Brain microvascular endothelial cell (primary cell): ENCODE data around the gene SUGP2.

Source experiments
- DNase-seq: peaks from one replicate; pipeline ENCODE4 v3.0.0-alpha.2; 2020
- H3K27ac ChIP-seq: fragments of 250-450 bp; sonication (Bioruptor Pico); 2 replicates; pipeline ENCODE4 v1.5.1; 2020; ENCODE audit warnings: mild to moderate bottlenecking, moderate library complexity
- H3K27me3 ChIP-seq: fragments of 250-450 bp; sonication (Bioruptor Pico); replicated peaks from 2 replicates; pipeline ENCODE4 v1.5.1; 2020; ENCODE audit warnings: mild to moderate bottlenecking
- H3K36me3 ChIP-seq: fragments of 250-450 bp; sonication (Bioruptor Pico); replicated peaks from 2 replicates; pipeline ENCODE4 v1.5.1; 2020; ENCODE audit warnings: mild to moderate bottlenecking
- H3K4me3 ChIP-seq: 2 replicates; pipeline ENCODE4 v1.5.1; 2011; ENCODE audit warnings: low read depth, mild to moderate bottlenecking, control low read depth, low read length, moderate library complexity
- in situ Hi-C: cut with HindIII; loops from 2 replicates; pipeline ENCODE4 v1.10.0; 2017; ENCODE audit warnings: low sequenced_read_pairs, low pct_ligation_motif_present
- TF ChIP-seq, protein P1 (sequence below): IDR thresholded peaks from 2 replicates; pipeline ENCODE4 v1.5.1; 2011; ENCODE audit warnings: low read depth, mild to moderate bottlenecking, moderate library complexity, low read length, control low read depth, inconsistent platforms; ENCODE audit errors: missing control alignments

SUGP2 gene

DNA sequence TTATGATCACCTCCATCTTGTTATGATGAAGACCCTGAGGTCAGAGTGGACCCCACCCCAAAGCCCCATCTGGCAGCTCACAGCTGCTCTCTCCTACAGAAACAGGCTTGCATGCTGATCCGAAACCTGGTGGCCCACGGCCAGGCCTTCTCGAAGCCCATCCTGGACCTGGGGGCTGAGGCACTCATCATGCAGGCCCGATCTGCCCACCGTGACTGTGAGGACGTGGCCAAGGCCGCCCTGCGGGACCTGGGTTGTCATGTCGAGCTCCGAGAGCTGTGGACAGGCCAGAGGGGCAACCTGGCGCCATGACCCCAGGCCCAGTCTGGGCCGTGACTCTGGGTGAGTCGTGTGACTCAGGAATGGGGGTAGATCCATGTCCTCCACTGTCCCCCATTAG lies 24.0 kb upstream of the SUGP2 start:
- no peak for DNase-seq
- Histone ChIP-seq H3K27ac (no peak overlapping the region), H3K4me3 (no peak overlapping the region), H3K27me3 (no peaks in the 10 kb centered on the region), H3K36me3 (peaks cover 57% of the 10 kb centered on the region)
- TF ChIP-seq, protein P1, sequence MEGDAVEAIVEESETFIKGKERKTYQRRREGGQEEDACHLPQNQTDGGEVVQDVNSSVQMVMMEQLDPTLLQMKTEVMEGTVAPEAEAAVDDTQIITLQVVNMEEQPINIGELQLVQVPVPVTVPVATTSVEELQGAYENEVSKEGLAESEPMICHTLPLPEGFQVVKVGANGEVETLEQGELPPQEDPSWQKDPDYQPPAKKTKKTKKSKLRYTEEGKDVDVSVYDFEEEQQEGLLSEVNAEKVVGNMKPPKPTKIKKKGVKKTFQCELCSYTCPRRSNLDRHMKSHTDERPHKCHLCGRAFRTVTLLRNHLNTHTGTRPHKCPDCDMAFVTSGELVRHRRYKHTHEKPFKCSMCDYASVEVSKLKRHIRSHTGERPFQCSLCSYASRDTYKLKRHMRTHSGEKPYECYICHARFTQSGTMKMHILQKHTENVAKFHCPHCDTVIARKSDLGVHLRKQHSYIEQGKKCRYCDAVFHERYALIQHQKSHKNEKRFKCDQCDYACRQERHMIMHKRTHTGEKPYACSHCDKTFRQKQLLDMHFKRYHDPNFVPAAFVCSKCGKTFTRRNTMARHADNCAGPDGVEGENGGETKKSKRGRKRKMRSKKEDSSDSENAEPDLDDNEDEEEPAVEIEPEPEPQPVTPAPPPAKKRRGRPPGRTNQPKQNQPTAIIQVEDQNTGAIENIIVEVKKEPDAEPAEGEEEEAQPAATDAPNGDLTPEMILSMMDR, result no peak
- in situ Hi-C loops, result no loop called here

DNA sequence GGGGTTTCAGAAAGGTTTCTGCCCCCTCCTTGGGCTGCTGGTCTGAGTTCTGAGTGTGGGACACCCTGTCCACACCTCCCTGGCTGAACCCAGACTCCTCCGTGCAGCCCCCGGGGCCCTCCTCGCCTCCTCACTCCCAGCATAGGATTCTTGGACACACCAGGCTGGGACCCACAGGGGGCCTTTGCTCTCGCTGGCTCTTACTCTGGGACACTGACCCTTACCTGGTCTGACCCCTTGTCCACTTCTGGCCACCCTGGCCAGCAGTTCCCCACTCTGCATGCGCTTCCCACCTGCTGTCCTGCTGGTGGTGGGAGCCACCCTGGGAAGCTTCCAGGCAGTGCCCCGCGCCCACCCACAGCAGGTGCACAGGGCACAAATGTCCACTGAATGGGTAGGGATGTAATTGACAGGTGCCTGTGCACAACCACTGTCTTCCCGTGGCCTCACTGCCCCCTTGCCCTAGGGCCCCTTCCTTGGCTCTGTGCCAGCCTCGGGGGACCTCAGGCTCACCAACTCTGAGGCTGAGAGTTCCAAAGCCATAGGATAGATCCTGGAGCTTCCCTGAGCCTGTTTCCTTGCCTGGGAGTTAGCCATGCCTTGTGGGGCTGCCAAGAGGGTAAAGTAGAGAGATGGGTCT lies 23.4 kb upstream of the SUGP2 start:
- Histone ChIP-seq H3K36me3 (peaks cover 57% of the 10 kb centered on the region), H3K4me3 (no peak overlapping the region)

DNA sequence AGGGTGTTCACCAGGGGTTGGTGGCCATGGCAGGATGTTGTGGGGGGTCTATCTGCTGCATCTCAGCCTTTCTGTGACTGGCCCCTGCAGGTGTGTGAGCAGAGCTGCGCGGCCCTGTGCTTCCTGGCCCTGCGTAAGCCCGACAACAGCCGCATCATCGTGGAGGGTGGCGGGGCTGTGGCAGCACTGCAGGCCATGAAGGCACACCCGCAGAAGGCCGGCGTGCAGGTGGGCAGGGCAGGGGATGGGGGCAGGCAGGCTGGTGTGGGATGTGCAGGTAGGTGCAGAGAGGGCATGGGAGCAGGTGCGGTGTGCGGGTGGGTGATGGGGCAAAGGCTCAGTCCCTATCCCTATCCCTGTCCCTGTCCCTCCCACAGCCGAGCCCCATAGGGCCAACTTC lies 22.4 kb upstream of the SUGP2 start:
- H3K27ac ChIP-seq, result no peak overlapping the region
- TF ChIP-seq, protein P1, result no peak
- no peak overlapping the region for H3K4me3 ChIP-seq
- H3K36me3 ChIP-seq, result peaks cover 66% of the 10 kb centered on the region
- in situ Hi-C loops, result no loop called here
- DNase-seq, result no peak
- H3K27me3 ChIP-seq, result no peaks in the 10 kb centered on the region

More for the DNA sequence above, 23.4 kb upstream of the SUGP2 start:
- Histone ChIP-seq H3K27ac (no peak overlapping the region), H3K27me3 (no peaks in the 10 kb centered on the region)
- no peak for DNase-seq
- in situ Hi-C loops, result no loop called here
- TF ChIP-seq, protein P1, result no peak

DNA sequence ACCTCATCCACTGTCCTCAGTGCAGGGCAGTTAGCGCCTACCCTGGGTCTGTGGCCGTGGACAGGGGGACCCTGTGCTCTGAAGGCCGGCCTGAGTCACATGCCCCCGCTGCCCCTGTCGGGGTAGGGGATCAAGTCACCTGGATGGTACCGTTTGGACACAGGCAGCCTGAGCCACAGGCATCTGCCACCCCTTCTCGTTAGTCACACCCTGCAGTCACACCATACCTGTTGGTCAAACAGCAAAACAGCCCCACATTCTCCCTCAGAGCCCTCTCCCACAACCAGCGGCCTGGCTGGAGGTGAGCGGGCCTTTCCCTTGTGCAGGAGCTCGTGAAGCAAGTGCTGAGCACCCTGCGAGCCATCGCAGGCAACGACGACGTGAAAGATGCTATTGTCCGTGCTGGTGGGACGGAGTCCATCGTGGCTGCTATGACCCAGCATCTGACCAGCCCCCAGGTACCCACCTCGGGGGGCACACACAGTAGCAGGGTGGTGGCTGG lies 21.7 kb upstream of the SUGP2 start:
- in situ Hi-C loops, result no loop called here
- TF ChIP-seq, protein P1, result no peak
- peaks cover 69% of the 10 kb centered on the region for H3K36me3 ChIP-seq

DNA sequence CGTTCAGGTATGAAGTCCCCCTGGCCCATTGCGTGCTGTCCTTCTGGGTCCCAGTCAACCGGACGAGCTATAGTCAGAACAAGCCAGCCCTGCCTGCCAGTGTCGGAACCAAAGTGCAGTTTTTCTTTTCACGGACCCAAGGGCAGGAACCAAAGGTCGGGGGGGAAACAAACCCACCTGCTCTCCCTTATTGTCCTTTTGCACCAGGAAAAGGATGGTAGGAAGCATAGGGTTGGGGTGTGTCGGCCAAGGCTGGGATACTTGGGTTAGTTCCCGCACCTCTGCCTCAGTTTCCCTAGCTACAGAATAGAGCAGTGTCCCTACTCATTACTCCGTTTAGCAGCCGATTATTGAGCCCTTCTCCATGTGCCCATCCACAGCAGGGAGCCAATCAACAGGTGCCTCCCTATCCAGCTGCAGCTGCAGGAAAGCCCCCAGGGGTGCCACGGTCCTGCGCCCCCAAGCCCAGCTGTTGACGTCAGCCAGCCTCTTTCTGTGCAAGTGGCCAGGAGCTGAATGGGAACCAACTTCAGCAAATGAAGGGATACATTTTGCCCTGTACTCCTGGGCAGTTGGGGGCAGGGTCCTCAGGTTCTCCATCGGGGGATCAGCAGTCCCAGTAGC lies 21.1 kb upstream of the SUGP2 start:
- no peak overlapping the region for H3K27ac ChIP-seq
- H3K27me3 ChIP-seq, result no peaks in the 10 kb centered on the region
- TF ChIP-seq, protein P1, result no peak
- peaks cover 63% of the 10 kb centered on the region for H3K36me3 ChIP-seq
- DNase-seq, result no peak
- no peak overlapping the region for H3K4me3 ChIP-seq
- in situ Hi-C loops, result no loop called here

More for the DNA sequence above, 21.7 kb upstream of the SUGP2 start:
- no peak overlapping the region for H3K27ac ChIP-seq
- no peak for DNase-seq
- H3K27me3 ChIP-seq, result no peaks in the 10 kb centered on the region
- no peak overlapping the region for H3K4me3 ChIP-seq
